ENCODE data around the gene LAIR1.

LAIR1 gene

DNA sequence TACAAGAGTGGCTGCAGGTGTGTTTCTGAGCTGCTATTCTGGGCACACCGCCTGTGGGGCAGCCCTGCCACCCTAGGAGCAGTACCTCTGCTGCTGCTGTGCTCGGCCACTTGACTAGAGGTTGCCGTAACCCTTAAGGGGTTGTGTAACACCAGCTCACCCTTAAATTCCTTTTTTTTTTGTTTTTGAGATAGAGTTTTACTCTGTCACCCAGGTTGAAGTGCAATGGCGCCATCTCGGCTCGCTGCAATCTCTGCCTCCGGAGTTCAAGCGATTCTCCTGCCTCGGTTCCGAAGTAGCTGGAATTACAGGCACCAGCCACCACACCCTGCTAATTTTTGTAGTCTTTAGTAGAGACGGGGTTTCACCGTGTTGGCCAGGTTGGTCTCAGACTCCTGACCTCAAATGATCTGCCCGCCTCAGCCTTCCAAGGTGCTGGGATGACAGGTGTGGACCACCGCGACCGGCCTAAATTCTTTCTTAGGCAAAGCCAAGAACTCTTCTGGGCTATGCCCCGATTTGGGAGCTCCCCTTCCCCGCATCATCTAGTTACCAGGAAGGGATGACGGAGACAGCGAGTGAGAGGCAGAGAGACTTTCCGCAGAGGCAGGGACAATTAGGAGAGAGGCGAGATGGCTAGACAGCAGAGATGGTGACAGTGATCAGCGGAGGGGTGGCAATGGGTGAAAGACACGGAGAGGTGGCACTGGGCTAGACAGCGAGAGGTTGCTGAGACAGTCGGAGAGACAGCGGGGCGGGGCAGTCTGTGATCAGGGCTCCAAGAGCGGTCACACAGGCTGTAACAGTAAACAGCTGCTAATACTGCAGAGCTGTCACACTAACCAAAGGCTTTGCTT is 47.4 kb downstream of the LAIR1 start:
- DNase-seq (ENCODE audit: low read depth in 2 of 2) = no peak

DNA sequence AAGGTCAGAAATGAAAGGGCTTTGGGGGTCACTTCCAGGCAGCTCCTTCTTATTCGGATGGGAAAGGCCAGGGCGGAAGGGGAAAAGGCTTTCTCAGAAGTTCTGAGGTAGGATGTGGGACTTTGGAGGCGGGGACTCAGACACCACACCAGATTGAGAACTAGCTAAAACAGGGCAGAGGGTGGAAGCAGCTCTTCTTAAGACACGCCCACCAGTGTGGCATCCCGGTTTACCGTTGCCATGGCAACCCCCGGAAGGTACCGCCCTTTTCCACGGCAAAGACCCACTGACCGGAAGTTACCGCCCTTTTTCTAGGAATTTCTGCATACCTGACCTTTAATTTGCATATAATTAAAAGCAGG is 48.0 kb downstream of the LAIR1 start:
- no peak for DNase-seq (ENCODE audit: low read depth in 2 of 2)

DNA sequence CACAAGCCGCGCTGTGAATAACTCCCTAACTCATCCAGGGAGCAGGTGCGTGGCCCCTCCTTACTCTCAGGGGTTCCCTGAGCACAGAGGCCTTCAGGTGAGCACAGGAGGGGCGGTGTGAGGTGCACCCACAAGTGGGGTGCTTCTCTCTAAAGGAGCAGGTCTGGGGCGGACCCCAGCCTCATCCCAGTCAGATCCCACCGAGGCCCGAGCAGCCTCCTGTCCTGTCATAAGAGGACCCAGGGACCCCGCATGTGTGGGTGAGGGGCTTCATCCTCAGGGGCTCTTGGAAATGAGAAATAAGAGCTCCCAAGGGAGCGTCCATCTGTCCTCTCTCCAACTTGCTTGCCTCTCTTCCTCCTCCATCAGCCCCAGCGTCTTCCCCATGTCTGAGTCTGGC is 48.8 kb downstream of the LAIR1 start:
- no peak for DNase-seq (ENCODE audit: low read depth in 2 of 2)

DNA sequence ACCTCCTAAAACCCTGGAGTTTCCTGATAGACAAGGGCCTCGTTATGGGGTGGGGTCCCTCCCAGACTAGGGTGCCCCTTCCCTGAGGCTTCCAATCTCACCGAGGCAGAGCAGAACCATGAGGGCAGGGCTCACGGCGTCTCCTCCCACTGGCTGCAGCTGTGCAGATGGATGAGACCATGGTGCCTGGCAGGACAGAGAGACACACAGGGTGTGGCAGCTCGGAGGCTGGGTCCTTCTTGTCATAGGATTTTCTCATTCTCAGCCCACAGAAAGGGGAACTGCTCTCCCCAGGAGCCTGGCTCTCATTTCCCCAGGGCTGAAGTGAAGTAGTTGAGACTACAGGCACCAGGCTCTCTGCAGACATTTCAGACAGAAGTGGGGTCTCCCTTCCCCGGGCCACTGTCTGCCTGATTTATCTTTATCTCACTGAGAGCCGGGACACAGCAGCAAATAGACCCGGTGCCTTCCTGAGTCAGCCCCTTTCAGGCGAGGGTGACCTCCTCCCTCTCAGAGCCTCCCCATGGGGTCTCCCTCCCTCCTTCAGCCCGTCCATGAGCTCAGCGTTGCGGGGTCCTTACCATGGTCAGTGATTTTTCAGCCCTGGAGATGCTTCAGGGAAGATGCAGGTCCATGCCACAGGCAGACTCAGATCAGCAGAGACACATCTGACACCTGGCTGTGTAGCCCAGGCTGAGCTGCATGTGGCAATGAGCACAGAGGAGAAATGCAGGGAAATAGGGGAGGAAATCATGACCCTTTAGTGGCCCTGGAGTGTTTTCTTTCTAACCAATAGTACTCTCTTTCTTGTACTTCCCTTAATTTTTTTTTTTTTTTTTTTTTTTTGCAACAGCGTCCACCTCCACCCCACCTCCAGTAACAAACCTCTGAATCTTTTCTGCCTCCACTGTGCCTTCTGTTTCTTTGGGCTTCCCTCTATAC is 52.0 kb downstream of the LAIR1 start, which contains the start of gene LILRA5:
Gene LILRA5 (minus strand): TSS at position 731 of the 942 bp plus-strand sequence. CDS start 147 bp downstream, at position 584.
- no peak for DNase-seq (ENCODE audit: low read depth in 2 of 2)

DNA sequence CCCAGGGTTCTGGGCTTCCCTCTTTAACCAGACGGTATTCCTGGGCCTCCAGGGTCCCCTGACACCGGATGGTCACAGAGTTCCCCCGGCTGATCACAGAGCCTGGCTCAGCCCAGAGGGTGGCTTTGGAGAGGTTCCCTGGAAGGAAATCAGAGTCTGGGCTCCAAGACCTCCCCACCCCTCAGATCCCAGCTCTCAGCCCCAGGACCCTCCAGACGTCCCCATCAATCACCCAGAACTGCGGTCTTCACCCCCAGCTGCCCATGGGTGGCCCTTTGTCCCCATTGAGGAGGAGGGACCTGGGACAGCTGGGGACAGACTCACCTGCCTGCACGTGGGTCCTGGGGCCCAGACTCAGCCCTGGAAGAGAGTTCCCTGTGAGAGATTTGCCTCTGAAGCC is 52.7 kb downstream of the LAIR1 start:
- DNase-seq (ENCODE audit: low read depth in 2 of 2) = no peak

DNA sequence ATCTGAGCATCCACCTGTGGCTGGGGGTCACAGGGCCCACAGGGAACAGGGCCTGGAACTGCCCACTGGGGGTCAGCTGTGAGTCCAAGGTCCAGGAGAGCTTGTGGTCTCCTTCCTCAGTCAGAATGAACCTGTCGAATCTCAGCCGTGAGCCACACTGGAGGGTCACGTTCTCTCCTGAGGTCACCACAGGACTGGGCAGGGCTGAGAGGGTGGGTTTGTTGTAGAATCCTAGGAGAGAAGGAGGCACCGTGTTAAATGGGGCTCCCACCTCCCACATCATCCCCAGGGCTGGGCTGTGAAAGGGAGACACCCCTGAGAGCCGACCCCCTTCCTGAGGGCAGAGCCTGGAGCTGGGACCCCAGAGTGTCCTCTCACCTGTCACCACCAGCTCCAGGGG is 53.2 kb downstream of the LAIR1 start:
- DNase-seq (ENCODE audit: low read depth in 2 of 2) = no peak

DNA sequence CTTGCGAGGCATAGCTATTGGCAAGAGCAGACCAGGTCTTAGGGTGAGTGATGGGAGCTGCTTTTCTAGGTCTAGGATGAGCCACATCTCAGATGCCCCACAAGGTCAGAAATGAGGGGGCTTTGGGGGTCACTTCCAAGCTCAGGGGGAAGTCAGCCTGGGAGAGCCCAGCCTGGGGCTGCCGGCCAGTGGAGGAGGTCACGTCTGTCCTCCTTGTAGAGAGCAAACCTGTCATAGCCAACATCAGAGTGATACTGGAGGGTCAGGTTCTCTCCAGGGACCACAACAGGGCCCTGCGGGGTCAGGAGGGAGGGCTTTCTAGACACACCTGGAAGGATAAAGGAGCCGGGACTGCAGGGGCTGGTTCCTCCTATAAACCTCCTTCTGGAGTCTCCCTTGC is 54.2 kb downstream of the LAIR1 start:
- no peak for DNase-seq (ENCODE audit: low read depth in 2 of 2)

DNA sequence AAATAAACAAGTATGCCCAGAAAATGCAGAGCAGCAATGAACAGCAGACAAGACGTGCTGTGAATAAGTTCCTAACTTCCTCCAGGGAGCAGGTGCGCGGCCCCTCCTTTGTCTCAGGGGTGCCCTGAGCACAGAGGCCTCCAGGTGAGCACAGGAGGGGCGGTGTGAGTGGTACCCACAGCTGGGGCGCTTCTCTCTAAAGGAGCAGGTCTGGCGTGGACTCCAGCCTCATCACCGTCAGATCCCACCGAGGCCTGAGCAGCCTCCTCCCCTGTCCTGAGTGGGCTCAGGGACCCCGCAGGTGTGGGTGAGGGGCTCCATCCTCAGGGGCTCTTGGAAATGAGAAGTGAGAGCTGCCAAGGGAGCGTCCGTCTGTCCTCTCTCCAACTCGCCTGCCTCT is 54.9 kb downstream of the LAIR1 start:
- no peak for DNase-seq (ENCODE audit: low read depth in 2 of 2)

DNA sequence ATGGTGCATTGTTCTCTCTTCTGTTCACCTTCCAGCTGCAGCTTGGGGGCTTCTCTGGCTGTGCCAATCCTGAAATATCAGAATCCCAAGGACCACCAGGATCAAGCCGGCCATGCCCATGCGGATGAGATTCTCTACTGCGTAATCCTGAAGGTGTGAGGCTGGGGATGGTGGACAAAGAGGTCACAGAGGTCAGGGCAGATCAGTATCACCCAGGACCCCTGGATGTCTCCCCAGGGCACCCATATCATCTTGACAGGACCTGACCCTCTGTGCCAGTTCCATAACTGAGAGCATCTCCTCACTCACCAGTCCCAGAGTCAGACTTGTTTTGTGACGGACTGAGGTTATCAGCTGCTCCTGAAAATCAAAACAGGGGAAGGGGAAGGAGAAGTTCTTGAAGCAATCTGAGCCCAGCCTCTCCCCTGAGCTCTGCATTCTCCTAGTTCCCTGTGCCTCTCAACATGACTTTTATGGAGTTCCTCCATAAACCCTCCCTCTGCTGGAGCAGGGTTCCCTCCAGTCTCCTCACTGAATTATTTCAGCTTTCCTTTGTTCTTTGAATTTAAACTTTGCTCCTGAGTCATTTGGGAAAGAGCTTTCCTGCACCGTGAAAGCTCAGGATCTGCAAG is 57.2 kb downstream of the LAIR1 start:
- no peak for DNase-seq (ENCODE audit: low read depth in 2 of 2)

DNA sequence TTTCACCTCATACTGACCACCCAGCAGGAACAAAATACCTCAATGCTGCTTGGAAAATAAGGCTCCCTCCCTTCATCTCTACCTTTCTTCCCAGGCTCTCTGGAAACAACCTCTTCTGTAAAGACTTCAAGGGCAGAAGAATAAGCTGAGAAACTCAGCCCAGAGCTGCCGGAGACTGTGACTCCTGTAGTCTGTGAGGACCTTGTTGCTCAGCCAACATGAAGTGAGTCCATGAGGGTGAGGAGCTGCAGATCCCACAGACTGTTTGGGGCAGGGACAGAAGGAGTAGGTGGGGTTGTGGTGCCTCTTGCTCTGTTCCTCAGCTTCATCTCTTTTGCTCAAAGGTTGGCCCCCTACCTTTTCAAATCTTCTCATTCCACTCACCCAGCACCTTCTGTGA is 59.6 kb downstream of the LAIR1 start:
- no peak for DNase-seq (ENCODE audit: low read depth in 2 of 2)

DNA sequence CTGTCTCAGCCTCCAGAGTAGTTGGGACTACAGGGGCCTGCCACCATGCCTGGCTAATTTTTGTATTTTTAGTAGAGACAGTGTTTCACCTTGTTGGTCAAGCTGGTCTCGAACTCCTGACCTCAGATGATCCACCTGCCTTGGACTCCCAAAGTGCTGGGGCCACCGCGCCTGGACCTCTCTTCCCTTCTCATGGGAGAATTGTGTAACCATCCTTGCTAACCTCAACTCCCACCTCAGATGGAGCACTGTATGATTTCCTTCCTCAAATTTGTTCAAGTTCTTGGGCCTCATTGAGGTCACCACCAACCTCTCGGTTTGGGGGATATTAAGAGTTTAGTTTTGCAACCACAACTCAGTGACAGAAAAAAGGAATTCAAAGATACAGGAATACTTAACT is 62.5 kb downstream of the LAIR1 start:
- no peak for DNase-seq (ENCODE audit: low read depth in 2 of 2)

Measured in stimulated activated CD4-positive, alpha-beta T cell treated with anti-CD3 and anti-CD28 coated beads, Interleukin-1b, Interleukin-23, amount 100 ng/mL, for 4 hours (primary cell).